Measurements from ENCODE around the gene MCU.

DNA sequence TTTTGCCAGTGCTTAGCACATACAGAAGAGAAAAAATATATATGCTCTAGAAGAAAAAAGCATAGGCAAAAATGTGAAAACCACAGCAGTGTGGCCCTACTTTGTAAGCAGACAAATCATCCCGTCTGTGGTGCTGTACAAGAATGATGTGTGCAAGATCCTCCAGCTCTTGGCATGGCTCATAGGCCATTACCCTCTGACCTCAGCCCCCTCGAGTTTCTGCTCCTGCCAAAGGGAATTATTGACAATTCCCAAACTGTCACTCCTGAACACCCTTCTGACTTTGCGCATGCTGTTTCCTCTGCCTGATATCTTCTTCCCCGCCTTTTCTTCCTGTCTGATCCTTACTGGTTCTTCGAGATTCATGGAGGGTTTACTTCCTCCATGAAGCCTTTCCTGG lies 235.5 kb downstream of the MCU start:
- TF ChIP-seq POLR2A (IDR thresholded peaks at IDR 0.05) = no peak
- TF ChIP-seq, protein P1, sequence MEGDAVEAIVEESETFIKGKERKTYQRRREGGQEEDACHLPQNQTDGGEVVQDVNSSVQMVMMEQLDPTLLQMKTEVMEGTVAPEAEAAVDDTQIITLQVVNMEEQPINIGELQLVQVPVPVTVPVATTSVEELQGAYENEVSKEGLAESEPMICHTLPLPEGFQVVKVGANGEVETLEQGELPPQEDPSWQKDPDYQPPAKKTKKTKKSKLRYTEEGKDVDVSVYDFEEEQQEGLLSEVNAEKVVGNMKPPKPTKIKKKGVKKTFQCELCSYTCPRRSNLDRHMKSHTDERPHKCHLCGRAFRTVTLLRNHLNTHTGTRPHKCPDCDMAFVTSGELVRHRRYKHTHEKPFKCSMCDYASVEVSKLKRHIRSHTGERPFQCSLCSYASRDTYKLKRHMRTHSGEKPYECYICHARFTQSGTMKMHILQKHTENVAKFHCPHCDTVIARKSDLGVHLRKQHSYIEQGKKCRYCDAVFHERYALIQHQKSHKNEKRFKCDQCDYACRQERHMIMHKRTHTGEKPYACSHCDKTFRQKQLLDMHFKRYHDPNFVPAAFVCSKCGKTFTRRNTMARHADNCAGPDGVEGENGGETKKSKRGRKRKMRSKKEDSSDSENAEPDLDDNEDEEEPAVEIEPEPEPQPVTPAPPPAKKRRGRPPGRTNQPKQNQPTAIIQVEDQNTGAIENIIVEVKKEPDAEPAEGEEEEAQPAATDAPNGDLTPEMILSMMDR (IDR thresholded peaks at IDR 0.05) = no peak
